ENCODE results near the gene MOK.

DNA sequence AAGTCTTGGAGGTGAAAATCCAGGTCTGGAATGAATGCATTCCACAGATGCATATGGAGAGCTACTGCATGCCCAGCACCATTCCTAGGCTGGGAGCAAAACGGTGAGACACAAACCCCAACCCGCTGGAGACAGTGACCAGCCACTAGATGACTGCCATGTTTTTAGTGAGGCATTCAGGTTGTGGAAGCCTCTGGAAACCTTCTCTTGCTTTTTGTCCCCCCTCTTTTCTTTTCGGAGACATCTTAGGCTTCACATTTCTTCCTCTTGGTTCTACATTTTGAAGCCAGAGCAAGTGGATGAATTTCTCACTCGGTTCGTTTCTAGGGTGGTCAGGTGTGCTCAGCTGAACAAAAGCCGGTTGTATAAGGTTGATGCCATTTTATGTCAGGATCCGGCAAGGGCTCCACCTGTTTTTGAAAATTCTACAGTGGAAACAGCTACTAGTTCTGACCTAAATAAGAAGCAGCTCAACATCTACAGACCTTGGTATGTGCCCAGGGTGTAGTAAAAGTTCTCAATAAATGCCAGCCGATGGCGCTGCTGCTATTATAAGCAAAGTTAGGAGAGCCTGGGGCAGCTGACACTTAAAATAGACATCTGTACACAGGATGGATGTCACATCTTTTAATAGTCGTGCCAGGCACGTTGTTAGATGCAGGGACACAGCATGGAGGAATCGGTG is 12.7 kb upstream of the MOK start:
- TF ChIP-seq CTCF (IDR thresholded peaks at IDR 0.05) (no peak), POLR2A (IDR thresholded peaks at IDR 0.05) (no peak)

Data from vagina (tissue), 2 donors.